Glutamatergic neuron (in vitro differentiated cells): Measurements from ENCODE around the gene VASP. TPM values are rescaled to one million over a fixed set of nuclear protein-coding genes. Genes with fewer than 3 reads are reported as not detected.
A peak's percentile ranks its signal among the peaks of the same experiment; 100 is the strongest.

ENCODE experiments used
- DNase-seq: peaks from one replicate; pipeline ENCODE4 v3.0.0; 2022
- H3K27ac Mint-ChIP-seq: one replicate; pipeline ENCODE4 v1.8.0; 2020; ENCODE audit warnings: mild to moderate bottlenecking, mixed read lengths, inconsistent platforms; ENCODE audit not compliant: unreplicated experiment
- H3K27me3 Mint-ChIP-seq: one replicate; pipeline ENCODE4 v1.8.0; 2020; ENCODE audit warnings: mild to moderate bottlenecking, moderate library complexity, mixed read lengths, inconsistent platforms; ENCODE audit not compliant: unreplicated experiment
- H3K36me3 Mint-ChIP-seq: one replicate; pipeline ENCODE4 v1.8.0; 2020; ENCODE audit warnings: mild to moderate bottlenecking, mixed read lengths, inconsistent platforms; ENCODE audit not compliant: unreplicated experiment
- H3K4me1 Mint-ChIP-seq: one replicate; pipeline ENCODE4 v1.8.0; 2020; ENCODE audit warnings: mild to moderate bottlenecking, low read depth, mixed read lengths, inconsistent platforms; ENCODE audit not compliant: unreplicated experiment
- H3K4me3 Mint-ChIP-seq: one replicate; pipeline ENCODE4 v1.8.0; 2020; ENCODE audit warnings: mild to moderate bottlenecking, mixed read lengths, inconsistent platforms; ENCODE audit not compliant: unreplicated experiment
- H3K9me3 Mint-ChIP-seq: one replicate; pipeline ENCODE4 v1.8.0; 2020; ENCODE audit warnings: mild to moderate bottlenecking, moderate library complexity, mixed read lengths, inconsistent platforms; ENCODE audit not compliant: unreplicated experiment
- CTCF ChIP-seq: fragments of 200-600 bp; sonication (generic); IDR thresholded peaks from one replicate; pipeline ENCODE4 v1.5.0; 2021; ENCODE audit not compliant: partially characterized antibody, unreplicated experiment
- total RNA-seq: library from RNA; stranded (reverse); fragmentation: NEBNext Ultra II Directional; extraction: Animal tissue kit (Norgen Biotek cat#: 25700); gene quantifications from one replicate; pipeline ENCODE4 v1.2.1, GENCODE V29; 2021; ENCODE audit not compliant: unreplicated experiment

VASP gene
- total RNA-seq, 1 donor from 2014 or later: 73.6 TPM

DNA sequence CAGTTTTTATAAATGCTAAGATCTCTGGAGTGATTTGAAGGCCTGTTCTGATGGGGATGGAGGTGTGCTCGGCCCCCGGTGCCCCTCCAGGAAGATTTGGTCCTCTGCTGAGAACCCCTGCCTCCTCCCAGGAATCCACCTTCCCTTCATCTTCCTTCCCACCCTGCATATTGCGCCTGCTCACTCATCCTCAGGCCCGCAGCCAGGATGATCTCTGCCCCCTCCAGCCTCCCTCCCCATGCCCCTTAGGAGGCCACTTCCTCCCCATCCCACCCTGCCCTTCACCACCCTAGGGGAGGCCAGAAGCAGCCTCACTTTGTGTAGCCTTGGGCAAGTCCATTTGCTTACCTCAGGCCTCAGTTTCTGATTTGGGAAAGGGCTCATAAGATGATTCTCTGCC lies 19.7 kb downstream of the VASP start:
- no peak overlapping the region for H3K4me3 Mint-ChIP-seq
- no peak for TF ChIP-seq CTCF
- no peak overlapping the region for H3K27ac Mint-ChIP-seq
- peaks cover 11% of the 10 kb centered on the region for H3K36me3 Mint-ChIP-seq
- peaks cover 11% of the 10 kb centered on the region for H3K9me3 Mint-ChIP-seq
- peaks cover 3% of the 10 kb centered on the region for H3K27me3 Mint-ChIP-seq
- peaks cover 13% of the 10 kb centered on the region for H3K4me1 Mint-ChIP-seq
- no peak for DNase-seq

DNA sequence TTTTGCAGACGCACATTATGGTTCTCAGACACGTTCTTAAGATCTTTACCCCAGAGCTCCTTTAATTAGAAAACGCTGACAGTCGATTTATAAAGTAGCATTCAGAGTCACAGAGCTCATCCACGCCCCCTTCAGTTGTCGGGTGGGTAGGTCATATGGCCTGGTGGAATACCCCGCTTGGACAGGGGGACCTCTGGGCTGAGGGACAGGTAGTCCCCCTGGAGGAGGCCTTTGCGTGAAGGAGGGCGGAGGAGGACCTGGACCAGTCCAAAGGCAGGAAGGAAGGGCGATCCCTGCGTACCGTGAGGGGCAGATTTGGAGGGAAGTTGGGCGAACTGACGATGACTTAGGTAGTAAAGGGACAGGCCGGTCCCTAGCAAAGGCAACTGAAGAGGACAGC lies 20.5 kb downstream of the VASP start:
- Mint-ChIP-seq H3K9me3 (peaks cover 11% of the 10 kb centered on the region), H3K4me3 (peak overlapping the region; percentile 74), H3K27me3 (peaks cover 5% of the 10 kb centered on the region), H3K27ac (peak overlapping the region; percentile 48), H3K4me1 (peaks cover 13% of the 10 kb centered on the region), H3K36me3 (peaks cover 16% of the 10 kb centered on the region)
- DNase-seq: no peak
- TF ChIP-seq CTCF: no peak

- Mint-ChIP-seq H3K36me3 (peaks cover 16% of the 10 kb centered on the region), H3K4me3 (peak overlapping the region; percentile 91), H3K9me3 (peaks cover 11% of the 10 kb centered on the region), H3K27me3 (peaks cover 5% of the 10 kb centered on the region), H3K27ac (peak overlapping the region; percentile 48), H3K4me1 (peaks cover 13% of the 10 kb centered on the region)
- no peak for TF ChIP-seq CTCF
- DNase-seq: no peak
Measured at GRCh38 chr19:45528149-45528743, 21.0 kb downstream of the VASP start.

GRCh38 chr19:45528744-45529419 lies 21.6 kb downstream of the VASP start:
- peak overlapping the region; percentile 91 for H3K4me3 Mint-ChIP-seq
- H3K27ac Mint-ChIP-seq: peak overlapping the region; percentile 28
- peaks cover 13% of the 10 kb centered on the region for H3K4me1 Mint-ChIP-seq
- H3K27me3 Mint-ChIP-seq: peaks cover 5% of the 10 kb centered on the region
- H3K9me3 Mint-ChIP-seq: peaks cover 11% of the 10 kb centered on the region
- H3K36me3 Mint-ChIP-seq: peaks cover 16% of the 10 kb centered on the region
- peak; percentile 49 for DNase-seq
- TF ChIP-seq CTCF: no peak

GRCh38 chr19:45529420-45529785 lies 22.1 kb downstream of the VASP start:
- TF ChIP-seq CTCF: no peak
- peaks cover 16% of the 10 kb centered on the region for H3K36me3 Mint-ChIP-seq
- peaks cover 5% of the 10 kb centered on the region for H3K27me3 Mint-ChIP-seq
- peaks cover 13% of the 10 kb centered on the region for H3K4me1 Mint-ChIP-seq
- no peak for DNase-seq
- H3K4me3 Mint-ChIP-seq: peak overlapping the region; percentile 78
- peaks cover 11% of the 10 kb centered on the region for H3K9me3 Mint-ChIP-seq
- H3K27ac Mint-ChIP-seq: no peak overlapping the region
